ENCODE results near the gene DNAH14. TPM values are rescaled to one million over a fixed set of nuclear protein-coding genes. Genes with fewer than 3 reads are reported as not detected.
A peak's percentile ranks its signal among the peaks of the same experiment; 100 is the strongest.

Gene DNAH14
- total and polyA plus RNA-seq, 2 of the 8 experiments (the other 6 are each of a cell fraction or from before 2014, with no cell fraction given), result 8.4 to 40.7 TPM

GRCh38 chr1:224882264-224882663, 47.2 kb upstream of the DNAH14 start:
- no peak overlapping the region for H3K27ac ChIP-seq (ENCODE audit: low read depth, low read length)
- CTCF ChIA-PET (ENCODE audit: partially characterized antibody), result interaction anchor here (0.8 to 4.7 kb wide), 3 partner anchors 12 to 83 kb away, joined by 3 to 25 read pairs (median 10); no protein-coding TSS in a partner anchor
- WGBS, 2 experiments (ENCODE audit: extremely low coverage in 1 of 2, insufficient coverage in 1 of 2, insufficient read length in 1 of 2, insufficient replicate concordance in 2 of 2, low coverage in 1 of 2, low lambda C conversion rate in 2 of 2, missing lambda C conversion rate in 1 of 2), result 81% methylated on average over 4 of the region's 4 CpGs; no CpG with 5 or more reads in 1 of the 2 experiments

More at GRCh38 chr1:224882264-224882663, 47.2 kb upstream of the DNAH14 start:
- Histone ChIP-seq H2BK20ac (ENCODE audit: low read length) (0 out of 2 replicates have a peak overlapping the region, but pooled peaks have one; percentile 39), H2BK5ac (ENCODE audit: low read depth, low read length) (no peak overlapping the region), H3K18ac (ENCODE audit: extremely low read depth, low read length) (no peak overlapping the region), H3K4me3 (ENCODE audit: extremely low read depth in 1 of 4, insufficient read depth in 2 of 4, low read depth in 3 of 4, low read length in 4 of 4) (no peak overlapping the region), H3K27me3 (replicated peaks in 1 of 4; ENCODE audit: control insufficient read depth in 3 of 4, extremely low read depth in 1 of 4, insufficient read depth in 3 of 4, low read length in 3 of 4) (no peaks in the 10 kb centered on the region), H3K9me3 (ENCODE audit: insufficient read depth in 2 of 2, low read depth in 1 of 2, low read length in 1 of 2) (peaks cover 14% of the 10 kb centered on the region in 2 experiments), H2BK12ac (ENCODE audit: low read depth, low read length) (peak overlapping the region; percentile 76; the same call in 1 of the 2 replicates), H4K91ac (replicated peaks; ENCODE audit: insufficient read length, low read length) (no peak overlapping the region), H2BK120ac (replicated peaks; ENCODE audit: low read depth, low read length) (no peak overlapping the region), H3K56ac (replicated peaks; ENCODE audit: insufficient read length, low read depth, low read length) (no peak overlapping the region), H3K36me3 (ENCODE audit: control insufficient read depth in 2 of 4, insufficient read depth in 4 of 4, low read length in 3 of 4) (peaks cover 0 to 8% (median 0%) of the 10 kb centered on the region in 4 experiments; a peak in 1 of 8 replicates), H3K23me2 (ENCODE audit: low read depth, low read length) (0 out of 2 replicates have a peak, but pooled peaks cover 2% of the 10 kb centered on the region), H2AK5ac (ENCODE audit: low read depth, low read length) (0 out of 2 replicates have a peak overlapping the region, but pooled peaks have one; percentile 61), H2BK15ac (ENCODE audit: low read length) (no peak overlapping the region), H4K8ac (ENCODE audit: extremely low read depth, insufficient read depth, low read length) (no peak overlapping the region), H4K5ac (ENCODE audit: insufficient read length, low read depth, low read length) (no peak overlapping the region), H3K14ac (ENCODE audit: insufficient read length) (no peak overlapping the region), H3K23ac (ENCODE audit: insufficient read length) (no peak overlapping the region), H2AFZ (ENCODE audit: low read length) (no peak overlapping the region), H3K4me2 (ENCODE audit: insufficient read depth in 1 of 2, low read depth in 2 of 2, low read length in 2 of 2) (no peak overlapping the region), H3K79me2 (ENCODE audit: control insufficient read depth in 1 of 2, insufficient read depth in 2 of 2, low read length in 2 of 2) (no peaks in the 10 kb centered on the region), H3K9ac (replicated peaks in 1 of 4; ENCODE audit: extremely low read depth in 1 of 4, low read depth in 3 of 4, low read length in 3 of 4) (no peak overlapping the region), H3K4me1 (replicated peaks in 1 of 4; ENCODE audit: control insufficient read depth in 3 of 4, insufficient read depth in 4 of 4, low read length in 3 of 4) (peaks cover 6 to 17% (median 14%) of the 10 kb centered on the region in 4 experiments; a peak in 5 of 7 replicates), H3K4ac (replicated peaks; ENCODE audit: insufficient read length, low read depth, low read length) (no peak overlapping the region), H4K20me1 (replicated peaks in 1 of 2; ENCODE audit: control insufficient read depth in 1 of 2, insufficient read depth in 2 of 2, low read length in 2 of 2) (no peaks in the 10 kb centered on the region), H3K79me1 (ENCODE audit: low read depth, low read length) (no peaks in the 10 kb centered on the region)
- DNase-seq (ENCODE audit: low read depth in 1 of 2, low spot score in 2 of 2) (no peak), FAIRE-seq (no peak)
- TF ChIP-seq BCL11A (IDR thresholded peaks at IDR 0.05; ENCODE audit: low read depth in 2 of 2, low read length in 2 of 2), result no peak
- no peak for TF ChIP-seq POLR2A (IDR thresholded peaks at IDR 0.05; ENCODE audit: control extremely low read depth in 1 of 2, low read depth in 2 of 2, low read length in 2 of 2)
- POLR2A ChIA-PET (ENCODE audit: partially characterized antibody), result interaction anchor here (0.6 kb wide), 1 partner anchor 89 kb away, joined by 3 read pairs; no protein-coding TSS in a partner anchor

Data from H1 (cell line).